Tibial nerve (tissue), 4 donors: ENCODE measurements around the gene LRRC3C. TPM values are rescaled to one million over a fixed set of nuclear protein-coding genes. Genes with fewer than 3 reads are reported as not detected.

Experiments used
- DNase-seq, 2 donors: peaks; one replicate each; pipeline ENCODE4 v3.0.0-alpha.2; 2019; ENCODE audit warnings: low spot score in 2 of 2
- H3K27ac ChIP-seq, 4 donors: fragments of 200-600 bp; sonication (generic) in 3 of 4; one replicate each; pipeline ENCODE4 v1.5.1; 2017 to 2019; ENCODE audit warnings: mild to moderate bottlenecking in 1 of 4
- H3K27me3 ChIP-seq, 2 donors: fragments of 200-600 bp; sonication (generic) in 1 of 2; one replicate each; pipeline versions ENCODE4 v1.5.1 to v1.6.0; 2017 to 2019
- H3K36me3 ChIP-seq, 3 donors: fragments of 200-600 bp; sonication (generic); one replicate each; pipeline ENCODE4 v1.5.1; 2018 to 2019
- H3K4me1 ChIP-seq, 4 donors: fragments of 200-600 bp; sonication (generic) in 3 of 4; one replicate each; pipeline ENCODE4 v1.5.1; 2017 to 2019
- H3K4me3 ChIP-seq, 4 donors: fragments of 200-600 bp; sonication (generic) in 3 of 4; one replicate each; pipeline ENCODE4 v1.5.1; 2017 to 2019; ENCODE audit warnings: mild to moderate bottlenecking in 1 of 4, moderate library complexity in 1 of 4
- H3K9me3 ChIP-seq, 4 donors: fragments of 200-600 bp; sonication (generic) in 3 of 4; one replicate each; pipeline ENCODE4 v1.5.1; 2017 to 2019
- EP300 ChIP-seq, 2 donors: sonication (generic); formaldehyde crosslinking; IDR thresholded peaks; one replicate each; pipeline ENCODE4 v1.6.1; 2017; ENCODE audit warnings: antibody characterized with exemption in 2 of 2, mild to moderate bottlenecking in 1 of 2
- POLR2A ChIP-seq, 2 donors: fragments of 450-650 bp; IDR thresholded peaks; one replicate each; pipeline ENCODE4 v1.6.1; 2017; ENCODE audit warnings: antibody characterized with exemption in 2 of 2, mild to moderate bottlenecking in 2 of 2, moderate library complexity in 2 of 2
- WGBS, 2 donors: methylation state at CpG; one replicate each; pipeline ENCODE4 v1.1.5; 2018; 5-methylcytosine and 5-hydroxymethylcytosine counted together
- total RNA-seq, 4 donors: library from RNA; depleted of rRNA; stranded (reverse); fragments of >200 nt; gene quantifications; one replicate each; pipeline ENCODE4 v1.1.0, GENCODE V29; 2016
- TF ChIP-seq, protein P1 (sequence below), 5 experiments: fragments of 200-600 bp in 3 of 5; fragments of 450-650 bp in 2 of 5; sonication (generic) in 3 of 5; IDR thresholded peaks; one replicate each; pipeline ENCODE4 v1.5.1; 2016 to 2019; ENCODE audit warnings: antibody characterized with exemption in 5 of 5, mild to moderate bottlenecking in 3 of 5, moderate library complexity in 2 of 5

Gene LRRC3C
- total RNA-seq, 4 donors from 2014 or later = not detected

DNA sequence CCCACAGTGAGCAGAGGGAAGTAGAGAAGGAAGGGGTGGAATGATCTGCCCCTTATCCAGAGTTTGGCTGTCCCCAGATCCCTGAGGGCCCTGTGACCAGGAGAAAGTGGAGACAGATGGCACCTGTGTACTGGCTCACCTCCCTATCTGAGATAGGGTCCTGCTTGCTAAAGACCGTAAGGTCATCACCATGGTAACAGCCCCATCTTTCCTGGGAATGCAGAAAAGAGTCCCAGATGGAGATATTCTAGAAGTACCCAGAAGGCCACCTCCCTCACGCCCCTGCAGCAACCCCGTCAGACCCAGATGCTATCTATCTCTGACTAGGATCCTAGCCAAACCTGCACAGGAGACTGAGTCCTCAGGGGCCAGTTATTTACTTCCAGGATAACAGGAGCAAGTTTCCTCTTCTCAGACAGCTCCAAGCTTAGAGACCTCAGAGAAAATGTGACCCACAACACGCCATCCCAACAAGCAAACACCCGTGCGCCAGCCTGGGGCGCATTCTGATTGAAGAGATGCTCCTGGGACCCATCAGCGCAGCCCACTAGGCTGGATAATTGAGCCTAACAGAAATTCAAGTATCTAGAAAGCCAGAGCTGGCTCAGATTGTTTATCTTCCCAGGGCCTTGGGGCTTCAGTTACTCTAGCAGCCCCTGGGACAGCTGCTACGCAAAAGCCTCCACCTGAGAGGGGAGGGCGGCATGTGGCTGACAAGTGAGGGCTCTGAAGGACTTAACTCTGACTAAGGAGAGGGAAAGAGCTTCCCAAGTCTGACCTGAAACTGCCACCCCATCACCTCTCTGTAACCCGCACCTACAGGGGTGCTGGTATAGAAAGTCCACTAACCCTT, 2.0 kb upstream of the LRRC3C start:
- DNase-seq = no peak
- H3K4me1 ChIP-seq = peaks cover 0 to 49% (median 32%) of the 10 kb centered on the region in 4 donors
- 80 to 81% methylated on average over 11 of the region's 11 CpGs for WGBS, 2 donors
- no peaks in the 10 kb centered on the region for H3K9me3 ChIP-seq
- TF ChIP-seq, protein P1, sequence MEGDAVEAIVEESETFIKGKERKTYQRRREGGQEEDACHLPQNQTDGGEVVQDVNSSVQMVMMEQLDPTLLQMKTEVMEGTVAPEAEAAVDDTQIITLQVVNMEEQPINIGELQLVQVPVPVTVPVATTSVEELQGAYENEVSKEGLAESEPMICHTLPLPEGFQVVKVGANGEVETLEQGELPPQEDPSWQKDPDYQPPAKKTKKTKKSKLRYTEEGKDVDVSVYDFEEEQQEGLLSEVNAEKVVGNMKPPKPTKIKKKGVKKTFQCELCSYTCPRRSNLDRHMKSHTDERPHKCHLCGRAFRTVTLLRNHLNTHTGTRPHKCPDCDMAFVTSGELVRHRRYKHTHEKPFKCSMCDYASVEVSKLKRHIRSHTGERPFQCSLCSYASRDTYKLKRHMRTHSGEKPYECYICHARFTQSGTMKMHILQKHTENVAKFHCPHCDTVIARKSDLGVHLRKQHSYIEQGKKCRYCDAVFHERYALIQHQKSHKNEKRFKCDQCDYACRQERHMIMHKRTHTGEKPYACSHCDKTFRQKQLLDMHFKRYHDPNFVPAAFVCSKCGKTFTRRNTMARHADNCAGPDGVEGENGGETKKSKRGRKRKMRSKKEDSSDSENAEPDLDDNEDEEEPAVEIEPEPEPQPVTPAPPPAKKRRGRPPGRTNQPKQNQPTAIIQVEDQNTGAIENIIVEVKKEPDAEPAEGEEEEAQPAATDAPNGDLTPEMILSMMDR (IDR thresholded peaks at IDR 0.05) = no peak
- TF ChIP-seq POLR2A (IDR thresholded peaks at IDR 0.05) (no peak), EP300 (IDR thresholded peaks at IDR 0.05) (no peak)
- peak overlapping the region in 1 of 4 donors; percentile 86 for H3K27ac ChIP-seq
- peaks cover 3 to 37% (median 22%) of the 10 kb centered on the region in 3 donors for H3K36me3 ChIP-seq
- peak overlapping the region in 1 of 4 donors; percentile 91 for H3K4me3 ChIP-seq
- no peaks in the 10 kb centered on the region for H3K27me3 ChIP-seq

DNA sequence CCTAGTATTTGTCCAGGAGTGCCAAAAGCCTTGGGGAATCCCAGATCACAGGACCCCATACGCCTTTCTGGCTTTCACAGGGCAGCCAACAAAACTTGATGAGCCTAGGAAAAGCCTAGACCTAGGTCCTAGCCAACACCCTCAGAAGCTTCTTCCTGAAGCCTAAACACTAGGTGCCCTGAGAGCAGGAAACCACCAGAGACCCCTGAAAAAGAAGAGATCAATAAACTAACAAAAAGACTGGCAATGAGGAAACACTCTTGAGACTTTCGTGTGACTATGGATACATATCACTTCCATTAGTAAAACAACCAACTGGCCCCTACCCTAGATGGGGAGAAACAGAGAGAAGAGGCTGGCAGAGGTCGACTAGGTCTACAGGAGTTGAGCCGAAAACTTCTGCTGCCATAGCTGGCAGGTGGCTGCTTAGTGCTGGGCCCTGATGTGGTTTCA, 1.4 kb upstream of the LRRC3C start:
- no peaks in the 10 kb centered on the region for H3K27me3 ChIP-seq
- WGBS, 2 donors = 37 to 39% methylated on average over 4 of the region's 4 CpGs
- peak overlapping the region in 3 of 4 donors; percentile 76 to 92 (median 91) for H3K4me3 ChIP-seq
- H3K27ac ChIP-seq = peak overlapping the region in 2 of 4 donors; percentile 86 to 93
- TF ChIP-seq, protein P1 (IDR thresholded peaks at IDR 0.05) = no peak
- TF ChIP-seq POLR2A (IDR thresholded peaks at IDR 0.05) = no peak
- no peak for TF ChIP-seq EP300 (IDR thresholded peaks at IDR 0.05)
- peaks cover 0 to 49% (median 30%) of the 10 kb centered on the region in 4 donors for H3K4me1 ChIP-seq
- no peak for DNase-seq
- H3K36me3 ChIP-seq = peaks cover 3 to 31% (median 22%) of the 10 kb centered on the region in 3 donors
- no peaks in the 10 kb centered on the region for H3K9me3 ChIP-seq

DNA sequence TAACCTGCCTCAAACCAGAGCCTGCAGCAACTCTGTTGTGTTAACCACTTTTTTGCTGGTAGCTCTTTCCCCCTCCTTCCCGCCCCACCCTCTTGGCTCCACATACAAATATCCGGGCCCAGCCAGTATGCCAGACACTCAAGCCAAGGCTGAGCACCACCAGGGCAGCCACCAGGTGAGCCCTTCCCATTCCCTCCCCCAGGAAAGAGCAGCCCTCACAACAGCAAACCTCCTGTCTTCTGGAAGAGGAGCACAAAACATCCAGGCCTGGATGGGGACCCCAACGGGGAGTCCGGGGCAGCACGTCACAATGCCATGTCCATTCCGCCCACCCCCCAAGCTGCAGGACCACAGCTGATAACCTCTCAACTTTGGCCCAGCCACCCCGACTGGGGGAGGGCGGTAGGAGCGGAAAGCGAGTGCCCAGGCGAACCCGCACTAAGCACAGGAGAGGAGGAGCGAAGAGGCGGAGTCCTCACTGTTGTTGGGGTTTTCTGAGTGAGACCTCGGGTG, 888 bp upstream of the LRRC3C start:
- Histone ChIP-seq H3K27ac (peak overlapping the region; percentile 86 to 94 (median 90)), H3K9me3 (no peaks in the 10 kb centered on the region), H3K4me3 (peak overlapping the region; percentile 74 to 92 (median 84)), H3K36me3 (peaks cover 3 to 26% (median 19%) of the 10 kb centered on the region in 3 donors), H3K4me1 (peaks cover 0 to 49% (median 29%) of the 10 kb centered on the region in 4 donors), H3K27me3 (no peaks in the 10 kb centered on the region)
- TF ChIP-seq, protein P1 (IDR thresholded peaks at IDR 0.05) = no peak
- TF ChIP-seq EP300 (IDR thresholded peaks at IDR 0.05) (no peak), POLR2A (IDR thresholded peaks at IDR 0.05) (no peak)
- 4 to 5% methylated on average over 13 to 15 of the region's 15 CpGs for WGBS, 2 donors
- DNase-seq = no peak

DNA sequence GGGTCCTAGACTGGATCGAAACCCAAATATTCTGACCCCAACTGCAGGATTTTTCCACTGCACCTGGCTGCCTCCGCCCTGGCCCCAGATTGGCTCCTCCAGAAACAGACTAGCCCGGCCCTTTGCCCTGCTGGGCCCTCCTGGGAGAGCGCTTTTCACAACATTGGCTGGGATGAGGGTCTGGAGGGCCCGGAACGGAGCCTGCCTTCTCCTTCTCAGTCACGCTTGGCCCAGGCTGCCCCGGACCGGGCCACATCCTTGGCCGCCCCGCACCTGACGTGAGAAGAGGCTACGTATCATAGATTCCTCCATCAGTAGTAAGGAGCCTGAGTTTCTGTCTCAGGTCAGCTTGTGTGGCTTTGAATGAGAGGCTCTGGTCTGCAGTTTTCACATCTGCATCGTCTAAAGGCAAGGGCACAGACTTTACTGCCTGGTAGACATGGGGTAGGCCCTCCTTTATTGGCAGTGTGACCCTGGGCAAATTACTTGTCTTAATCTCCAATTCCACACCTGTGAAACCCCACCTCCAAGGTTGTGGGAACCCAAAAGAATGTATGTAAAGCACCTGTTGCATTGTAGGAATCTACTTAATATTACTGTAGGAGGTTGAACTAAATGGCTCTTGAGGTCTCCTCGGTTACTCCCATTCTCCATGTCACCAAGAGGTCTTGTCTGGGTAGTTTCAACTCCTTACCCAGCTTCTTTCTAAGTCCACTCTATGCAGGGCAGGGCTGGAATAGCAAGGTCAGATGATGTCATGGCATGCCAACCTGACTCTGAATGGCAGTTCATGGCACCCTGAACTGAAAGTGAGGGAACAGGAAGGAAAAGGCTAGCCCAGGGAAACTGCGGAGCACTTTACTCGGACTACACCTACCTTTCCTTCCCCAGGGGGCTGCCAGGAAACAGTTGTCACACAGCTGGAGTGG, 661 bp downstream of the LRRC3C start:
- Histone ChIP-seq H3K9me3 (no peaks in the 10 kb centered on the region), H3K4me3 (peak overlapping the region; percentile 74 to 92 (median 84)), H3K36me3 (peaks cover 0 to 10% (median 3%) of the 10 kb centered on the region in 3 donors), H3K4me1 (peaks cover 0 to 49% (median 29%) of the 10 kb centered on the region in 4 donors), H3K27me3 (no peaks in the 10 kb centered on the region), H3K27ac (peak overlapping the region; percentile 86 to 94 (median 90))
- 27 to 34% methylated on average over 16 to 17 of the region's 17 CpGs for WGBS, 2 donors
- TF ChIP-seq EP300 (IDR thresholded peaks at IDR 0.05) (no peak), POLR2A (IDR thresholded peaks at IDR 0.05) (no peak)
- TF ChIP-seq, protein P1 (IDR thresholded peaks at IDR 0.05) = no peak
- DNase-seq = no peak
